ENCODE results near the gene RNU5B-1. TPM values are rescaled to one million over a fixed set of nuclear protein-coding genes. Genes with fewer than 3 reads are reported as not detected.

The RNU5B-1 gene
- total and polyA plus RNA-seq, 2 of the 8 experiments (the other 6 are each of a cell fraction or from before 2014, with no cell fraction given) = not detected

DNA sequence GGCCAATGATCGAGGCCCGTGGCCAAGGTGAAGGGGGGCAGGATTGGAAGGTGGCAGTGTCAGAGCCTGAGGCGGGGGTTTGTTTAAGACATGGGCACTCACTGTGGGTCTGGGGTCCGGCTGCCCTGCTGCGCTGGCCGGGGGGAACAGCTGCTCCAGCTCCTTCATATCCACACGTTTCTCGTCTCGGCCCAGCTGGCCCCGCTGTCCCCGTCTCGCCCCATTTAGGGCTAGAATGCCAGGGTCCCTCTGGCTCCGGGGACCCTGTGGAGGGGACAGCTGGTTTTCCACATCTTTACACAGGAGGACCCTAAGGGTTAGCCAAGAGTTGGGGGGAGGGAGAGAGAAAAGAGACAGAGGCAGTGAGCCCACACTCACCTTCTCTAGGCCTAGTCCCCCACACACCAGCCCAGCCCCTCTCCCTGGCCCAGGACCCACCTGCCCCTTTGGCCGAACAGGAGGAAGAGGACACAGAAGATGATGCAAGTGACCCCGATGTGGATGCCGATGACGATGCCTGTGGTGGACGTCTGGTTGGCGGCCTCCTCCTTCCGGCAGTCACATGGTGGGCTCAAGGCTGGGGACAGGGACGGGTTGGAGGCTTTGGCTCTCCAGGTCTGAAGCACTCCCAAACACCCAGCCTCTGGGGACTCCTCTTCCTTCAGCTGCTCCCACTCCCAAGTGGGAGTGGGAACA, 25.0 kb downstream of the RNU5B-1 start:
- CTCF ChIA-PET (ENCODE audit: partially characterized antibody) = interaction anchor here (1.7 to 4.8 kb wide), 5 partner anchors 9 to 69 kb away, joined by 4 to 42 read pairs (median 12); no protein-coding TSS in a partner anchor
- no peak for DNase-seq (ENCODE audit: low read depth in 1 of 2, low spot score in 2 of 2)

More for the DNA sequence above, 25.0 kb downstream of the RNU5B-1 start:
- no peak overlapping the region for H2BK120ac ChIP-seq (replicated peaks; ENCODE audit: low read depth, low read length)
- no peaks in the 10 kb centered on the region for H3K27me3 ChIP-seq (replicated peaks in 1 of 4; ENCODE audit: control insufficient read depth in 3 of 4, extremely low read depth in 1 of 4, insufficient read depth in 3 of 4, low read length in 3 of 4)
- H3K79me1 ChIP-seq (ENCODE audit: low read depth, low read length) = no peaks in the 10 kb centered on the region
- no peaks in the 10 kb centered on the region for H3K23me2 ChIP-seq (ENCODE audit: low read depth, low read length)
- no peak overlapping the region for H3K9ac ChIP-seq (replicated peaks in 1 of 4; ENCODE audit: extremely low read depth in 1 of 4, low read depth in 3 of 4, low read length in 3 of 4)
- H2BK12ac ChIP-seq (ENCODE audit: low read depth, low read length) = no peak overlapping the region
- no peak for TF ChIP-seq TBP (IDR thresholded peaks at IDR 0.05; ENCODE audit: low read depth, low read length)
- no peak for TF ChIP-seq SAP30 (IDR thresholded peaks at IDR 0.05; ENCODE audit: insufficient read depth, insufficient replicate concordance, low read length)
- TF ChIP-seq CBX8 (IDR thresholded peaks at IDR 0.05; ENCODE audit: borderline replicate concordance, low read depth, low read length) = no peak
- TF ChIP-seq, protein P1, sequence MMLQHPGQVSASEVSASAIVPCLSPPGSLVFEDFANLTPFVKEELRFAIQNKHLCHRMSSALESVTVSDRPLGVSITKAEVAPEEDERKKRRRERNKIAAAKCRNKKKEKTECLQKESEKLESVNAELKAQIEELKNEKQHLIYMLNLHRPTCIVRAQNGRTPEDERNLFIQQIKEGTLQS (IDR thresholded peaks at IDR 0.05; ENCODE audit: insufficient read depth, low read depth, low read length) = no peak
- TF ChIP-seq SP1 (IDR thresholded peaks at IDR 0.05; ENCODE audit: low read depth, low read length) = no peak
- TF ChIP-seq RAD21 (IDR thresholded peaks at IDR 0.05 in 1 of 2, conservative IDR thresholded peaks at IDR 0.05 in 1 of 2; ENCODE audit: low read depth in 2 of 2, low read length in 2 of 2) = no peak
- no peak for TF ChIP-seq HDAC6 (IDR thresholded peaks at IDR 0.05; ENCODE audit: low read depth, low read length)
- TF ChIP-seq SP2 (IDR thresholded peaks at IDR 0.05; ENCODE audit: low read length) = no peak
- no peak overlapping the region for H3K18ac ChIP-seq (ENCODE audit: extremely low read depth, low read length)
- FAIRE-seq = no peak
- peak overlapping the region; percentile 44; the same call in 1 of the 2 replicates for H2BK5ac ChIP-seq (ENCODE audit: low read depth, low read length)
- no peak overlapping the region for H2BK15ac ChIP-seq (ENCODE audit: low read length)
- H2AFZ ChIP-seq (ENCODE audit: low read length) = no peak overlapping the region
- no peak overlapping the region for H2BK20ac ChIP-seq (ENCODE audit: low read length)
- H3K4me1 ChIP-seq (replicated peaks in 1 of 4; ENCODE audit: control insufficient read depth in 3 of 4, insufficient read depth in 4 of 4, low read length in 3 of 4) = peaks cover 3 to 17% (median 9%) of the 10 kb centered on the region in 4 experiments
- no peak overlapping the region for H3K14ac ChIP-seq (ENCODE audit: insufficient read length)
- H3K56ac ChIP-seq (replicated peaks; ENCODE audit: insufficient read length, low read depth, low read length) = no peak overlapping the region
- no peak overlapping the region for H4K91ac ChIP-seq (replicated peaks; ENCODE audit: insufficient read length, low read length)
- no peak overlapping the region for H2AK5ac ChIP-seq (ENCODE audit: low read depth, low read length)
- H3K79me2 ChIP-seq (ENCODE audit: control insufficient read depth in 1 of 2, insufficient read depth in 2 of 2, low read length in 2 of 2) = no peaks in the 10 kb centered on the region
- POLR2A ChIA-PET (ENCODE audit: partially characterized antibody) = interaction anchor here (0.6 to 4.3 kb wide), 7 partner anchors 8 to 187 kb away, joined by 3 to 20 read pairs (median 3); partner anchors contain the start of genes CLPX, IGDCC3 and RNU5B-1
- 95% methylated on average over 21 of the region's 21 CpGs; no CpG with 5 or more reads in 1 of the 2 experiments for WGBS, 2 experiments (ENCODE audit: extremely low coverage in 1 of 2, insufficient coverage in 1 of 2, insufficient read length in 1 of 2, insufficient replicate concordance in 2 of 2, low coverage in 1 of 2, low lambda C conversion rate in 2 of 2, missing lambda C conversion rate in 1 of 2)
- no peak overlapping the region for H3K4me2 ChIP-seq (ENCODE audit: insufficient read depth in 1 of 2, low read depth in 2 of 2, low read length in 2 of 2)
- no peak overlapping the region for H3K4ac ChIP-seq (replicated peaks; ENCODE audit: insufficient read length, low read depth, low read length)
- H4K8ac ChIP-seq (ENCODE audit: extremely low read depth, insufficient read depth, low read length) = no peak overlapping the region
- H3K23ac ChIP-seq (ENCODE audit: insufficient read length) = no peak overlapping the region
- H3K36me3 ChIP-seq (ENCODE audit: control insufficient read depth in 2 of 4, insufficient read depth in 4 of 4, low read length in 3 of 4) = peaks cover 3 to 8% (median 6%) of the 10 kb centered on the region in 4 experiments; a peak in 5 of 8 replicates
- peaks cover 0 to 5% of the 10 kb centered on the region in 2 experiments for H4K20me1 ChIP-seq (replicated peaks in 1 of 2; ENCODE audit: control insufficient read depth in 1 of 2, insufficient read depth in 2 of 2, low read length in 2 of 2)
- H3K9me3 ChIP-seq (ENCODE audit: insufficient read depth in 2 of 2, low read depth in 1 of 2, low read length in 1 of 2) = no peaks in the 10 kb centered on the region
- H3K4me3 ChIP-seq (ENCODE audit: extremely low read depth in 1 of 4, insufficient read depth in 2 of 4, low read depth in 3 of 4, low read length in 4 of 4) = no peak overlapping the region
- H4K5ac ChIP-seq (ENCODE audit: insufficient read length, low read depth, low read length) = no peak overlapping the region
- no peak overlapping the region for H3K27ac ChIP-seq (ENCODE audit: low read depth, low read length)
